OCI-LY7 (cell line): Measurements from ENCODE around the gene TPST2.

Experiments used
- EZH2phosphoT487 ChIP-seq: fragments of 200-600 bp; sonication (generic); IDR thresholded peaks from 2 replicates; pipeline ENCODE4 v1.6.1; 2018; ENCODE audit warnings: low read depth, borderline replicate concordance, mild to moderate bottlenecking, mixed run types, antibody characterized with exemption, low read length, moderate library complexity, mixed read lengths
- TF ChIP-seq, protein P1 (sequence below): fragments of 200-600 bp; sonication (generic); conservative IDR thresholded peaks from 2 replicates; pipeline ENCODE4 v1.5.1; 2014; ENCODE audit warnings: mild to moderate bottlenecking, antibody characterized with exemption, low read length, moderate library complexity, mixed read lengths

DNA sequence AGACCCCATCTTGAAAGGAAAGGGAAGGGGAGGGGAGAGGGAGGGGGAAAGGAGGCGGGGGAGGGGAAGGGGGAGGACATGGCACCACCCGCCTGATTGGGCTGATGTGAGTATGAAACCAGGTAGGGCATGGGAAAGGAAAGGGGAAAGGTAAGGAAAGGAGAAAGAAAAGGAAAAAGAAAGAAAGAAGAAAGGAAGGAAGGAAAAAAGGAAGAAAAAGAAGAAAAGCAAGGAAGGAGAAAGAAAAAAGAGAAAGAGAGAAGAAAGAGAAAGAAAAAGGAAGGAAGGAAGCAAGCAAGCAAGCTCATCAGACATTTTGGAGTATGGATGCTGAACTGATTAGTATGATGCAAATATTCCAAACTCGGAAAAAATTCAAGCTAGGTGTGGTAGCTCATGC lies 41.6 kb downstream of the TPST2 start:
- TF ChIP-seq, protein P1, sequence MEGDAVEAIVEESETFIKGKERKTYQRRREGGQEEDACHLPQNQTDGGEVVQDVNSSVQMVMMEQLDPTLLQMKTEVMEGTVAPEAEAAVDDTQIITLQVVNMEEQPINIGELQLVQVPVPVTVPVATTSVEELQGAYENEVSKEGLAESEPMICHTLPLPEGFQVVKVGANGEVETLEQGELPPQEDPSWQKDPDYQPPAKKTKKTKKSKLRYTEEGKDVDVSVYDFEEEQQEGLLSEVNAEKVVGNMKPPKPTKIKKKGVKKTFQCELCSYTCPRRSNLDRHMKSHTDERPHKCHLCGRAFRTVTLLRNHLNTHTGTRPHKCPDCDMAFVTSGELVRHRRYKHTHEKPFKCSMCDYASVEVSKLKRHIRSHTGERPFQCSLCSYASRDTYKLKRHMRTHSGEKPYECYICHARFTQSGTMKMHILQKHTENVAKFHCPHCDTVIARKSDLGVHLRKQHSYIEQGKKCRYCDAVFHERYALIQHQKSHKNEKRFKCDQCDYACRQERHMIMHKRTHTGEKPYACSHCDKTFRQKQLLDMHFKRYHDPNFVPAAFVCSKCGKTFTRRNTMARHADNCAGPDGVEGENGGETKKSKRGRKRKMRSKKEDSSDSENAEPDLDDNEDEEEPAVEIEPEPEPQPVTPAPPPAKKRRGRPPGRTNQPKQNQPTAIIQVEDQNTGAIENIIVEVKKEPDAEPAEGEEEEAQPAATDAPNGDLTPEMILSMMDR = no peak
- no peak for TF ChIP-seq EZH2phosphoT487
